ENCODE measurements around the gene CAMK1D.

CAMK1D gene

GRCh38 chr10:12633776-12634620 is 284.7 kb downstream of the CAMK1D start:
- DNase-seq: no peak

DNA sequence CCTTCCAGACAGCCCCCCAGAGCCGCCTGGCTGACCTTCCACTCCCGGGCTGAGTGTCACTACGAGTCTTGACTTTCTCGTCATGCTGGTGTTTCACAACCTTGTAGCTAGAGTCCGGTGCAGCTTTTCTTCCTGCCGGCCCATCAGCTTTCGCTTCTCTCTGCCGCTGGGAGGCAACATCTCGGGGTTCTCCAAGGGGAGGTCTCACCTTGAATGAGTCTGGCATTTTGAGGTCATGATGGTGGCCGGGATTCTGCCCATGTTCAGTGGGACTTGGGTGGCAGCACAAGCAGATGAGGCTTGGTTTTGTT is 285.2 kb downstream of the CAMK1D start:
- DNase-seq: no peak

- DNase-seq: no peak
Observed at GRCh38 chr10:12635127-12635541, 285.8 kb downstream of the CAMK1D start.

GRCh38 chr10:12636571-12636970 is 287.2 kb downstream of the CAMK1D start:
- no peak for DNase-seq

DNA sequence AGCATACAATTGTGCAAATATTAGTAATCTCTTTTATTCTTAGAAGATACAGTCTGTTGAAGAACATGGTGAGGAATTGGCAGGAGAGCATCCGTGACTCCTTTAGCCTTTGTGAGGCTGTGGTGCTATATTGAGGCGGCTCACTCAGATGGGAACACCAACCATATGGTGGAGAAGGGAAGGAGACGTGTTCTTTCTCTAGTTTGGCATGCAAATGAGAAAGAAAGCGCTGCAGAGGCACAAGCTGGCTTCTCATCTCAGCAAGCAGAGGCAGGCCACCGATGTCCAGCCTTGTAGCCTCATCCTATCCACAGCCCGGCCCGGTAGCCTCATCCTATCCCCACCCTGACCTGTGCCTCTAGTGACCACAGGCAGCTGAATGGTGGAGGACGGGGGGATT is 288.3 kb downstream of the CAMK1D start:
- DNase-seq: no peak

GRCh38 chr10:12638103-12638502 is 288.8 kb downstream of the CAMK1D start:
- DNase-seq: no peak

DNA sequence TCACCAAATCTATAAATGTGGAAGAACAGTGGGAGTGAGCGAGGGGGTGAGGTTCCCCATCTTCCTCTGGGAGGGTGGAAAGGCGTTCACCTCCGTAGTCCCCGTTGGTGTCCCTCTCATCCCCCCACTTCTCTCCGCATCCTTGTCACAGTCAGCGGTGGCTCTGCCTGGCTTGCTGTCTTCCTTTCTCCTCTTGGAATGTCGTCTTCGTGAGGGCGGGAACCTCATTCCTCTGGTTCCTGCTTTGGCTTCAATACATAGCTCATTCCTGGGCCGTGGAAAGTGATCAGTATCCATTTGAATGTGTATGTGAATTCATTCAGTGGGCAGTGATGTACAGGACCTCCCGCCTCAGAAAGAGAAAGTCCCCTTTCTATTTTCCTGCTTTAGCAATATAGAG is 289.4 kb downstream of the CAMK1D start:
- no peak for DNase-seq

GRCh38 chr10:12639996-12640944 is 290.9 kb downstream of the CAMK1D start:
- DNase-seq: no peak

DNA sequence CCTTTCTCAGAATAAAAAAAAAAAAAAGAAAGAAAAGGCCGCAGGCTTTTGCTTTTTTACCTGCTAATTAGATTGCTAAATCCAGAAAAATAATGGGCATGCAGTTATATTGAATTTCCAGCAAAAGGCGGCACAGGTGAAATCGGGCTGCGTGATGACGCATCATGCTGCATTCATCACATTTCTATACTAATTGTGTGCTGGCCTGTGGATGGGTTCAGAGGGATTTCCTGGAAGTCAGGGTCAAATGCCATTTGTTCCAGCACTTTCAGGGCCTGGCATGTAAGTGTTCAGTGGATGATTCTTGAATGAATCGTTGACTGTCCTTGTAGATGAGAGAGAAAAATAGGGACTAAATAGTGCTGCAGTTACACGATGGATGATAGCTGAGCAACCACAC is 292.7 kb downstream of the CAMK1D start:
- no peak for DNase-seq

DNA sequence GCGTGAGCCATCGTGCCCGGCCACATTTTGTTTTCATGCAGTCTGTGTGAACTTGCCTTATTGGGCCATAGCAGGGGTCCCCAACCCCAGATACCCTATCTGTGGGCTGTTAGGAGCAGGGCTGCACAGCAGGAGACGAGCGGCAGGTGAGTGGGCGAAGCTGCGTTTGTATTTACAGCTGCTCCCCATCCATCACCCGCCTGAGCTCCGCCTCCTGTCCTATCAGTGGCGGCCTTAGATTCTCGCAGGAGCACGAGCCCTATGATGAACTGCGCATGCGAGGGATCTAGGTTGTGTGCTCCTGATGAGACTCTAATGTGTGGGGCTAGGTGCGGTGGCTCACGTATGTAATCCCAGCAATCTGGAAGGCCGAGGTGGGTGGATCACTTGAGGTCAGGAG is 293.9 kb downstream of the CAMK1D start:
- no peak for DNase-seq

DNA sequence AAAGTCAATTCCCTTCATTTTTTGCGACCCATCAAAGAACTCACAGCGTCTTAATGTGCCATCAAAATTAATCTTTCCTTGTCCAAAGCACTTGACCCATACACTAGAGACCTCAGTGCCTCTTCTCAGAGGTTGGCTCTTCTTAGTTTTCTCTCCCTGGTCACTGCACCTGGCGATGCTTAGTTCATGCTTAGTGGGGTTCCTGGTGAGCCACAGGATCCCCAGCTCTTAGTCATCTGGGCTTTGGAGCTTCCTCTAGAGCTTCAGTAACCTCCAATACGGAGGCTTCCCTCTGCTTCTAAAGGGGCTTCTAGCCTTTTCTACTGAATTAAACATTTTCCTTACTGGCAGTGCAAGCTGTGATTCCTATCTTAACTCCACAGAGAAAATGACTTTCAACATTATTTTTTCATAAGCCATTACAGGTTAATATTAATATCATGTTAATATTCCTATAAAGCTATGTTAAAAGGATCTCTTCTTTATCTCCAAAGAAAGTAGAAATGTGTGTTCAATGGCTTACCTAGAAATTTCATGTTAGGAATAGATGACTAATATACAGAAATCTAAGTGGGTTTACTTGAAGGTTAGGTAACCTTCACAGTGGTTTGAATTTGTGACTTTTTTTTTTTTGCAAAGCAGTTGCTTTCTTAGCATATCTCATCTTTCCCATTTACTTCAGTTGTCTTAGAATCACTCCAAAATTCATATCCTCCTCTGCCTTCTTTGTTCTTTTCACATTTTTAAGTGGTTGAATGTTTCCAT is 295.2 kb downstream of the CAMK1D start:
- no peak for DNase-seq

DNA sequence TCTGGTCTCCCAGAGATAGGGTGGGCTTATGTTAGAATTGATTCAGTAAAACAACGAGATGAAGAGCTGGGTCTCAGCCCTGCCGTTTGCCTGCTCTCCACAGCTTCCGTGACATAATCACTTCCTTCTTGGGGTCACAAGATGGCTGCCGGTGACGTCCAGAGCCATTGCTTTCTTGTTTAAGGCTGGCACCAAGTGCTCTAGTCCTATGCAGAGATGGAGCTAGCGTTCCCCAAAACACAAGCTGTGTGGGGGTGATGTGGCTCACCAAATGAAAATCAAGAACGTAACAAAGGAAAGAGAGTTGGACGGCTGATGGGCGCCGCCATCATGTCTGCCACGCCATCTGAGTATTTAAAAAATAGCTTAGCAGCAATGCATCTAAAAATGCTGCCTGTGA is 296.1 kb downstream of the CAMK1D start:
- DNase-seq: no peak

- DNase-seq: no peak
Observed at GRCh38 chr10:12649012-12649584, 299.8 kb downstream of the CAMK1D start.

DNA sequence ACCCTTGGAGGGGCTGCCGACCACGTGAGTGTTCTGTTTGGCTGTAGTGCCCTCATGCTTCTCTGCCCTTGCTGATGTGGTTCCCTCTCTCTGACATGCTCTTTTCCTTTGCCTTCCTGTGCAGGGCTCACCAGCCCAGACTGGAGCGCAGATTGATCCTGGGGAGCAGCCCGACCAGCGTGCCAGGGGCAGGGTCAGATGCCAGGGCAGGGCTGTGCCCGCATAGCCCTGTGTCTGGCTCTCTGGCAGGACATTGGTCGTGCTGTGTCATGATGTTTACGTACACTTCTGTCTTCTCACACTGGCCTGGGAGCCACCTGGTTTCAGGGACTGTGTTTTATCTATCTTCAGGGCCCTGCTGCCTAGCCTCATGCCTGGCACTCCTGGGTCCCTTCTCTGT is 300.8 kb downstream of the CAMK1D start:
- no peak for DNase-seq

GRCh38 chr10:12650538-12651298 is 301.4 kb downstream of the CAMK1D start:
- DNase-seq: no peak

- DNase-seq: no peak
Observed at GRCh38 chr10:12655940-12656339, 306.6 kb downstream of the CAMK1D start.

DNA sequence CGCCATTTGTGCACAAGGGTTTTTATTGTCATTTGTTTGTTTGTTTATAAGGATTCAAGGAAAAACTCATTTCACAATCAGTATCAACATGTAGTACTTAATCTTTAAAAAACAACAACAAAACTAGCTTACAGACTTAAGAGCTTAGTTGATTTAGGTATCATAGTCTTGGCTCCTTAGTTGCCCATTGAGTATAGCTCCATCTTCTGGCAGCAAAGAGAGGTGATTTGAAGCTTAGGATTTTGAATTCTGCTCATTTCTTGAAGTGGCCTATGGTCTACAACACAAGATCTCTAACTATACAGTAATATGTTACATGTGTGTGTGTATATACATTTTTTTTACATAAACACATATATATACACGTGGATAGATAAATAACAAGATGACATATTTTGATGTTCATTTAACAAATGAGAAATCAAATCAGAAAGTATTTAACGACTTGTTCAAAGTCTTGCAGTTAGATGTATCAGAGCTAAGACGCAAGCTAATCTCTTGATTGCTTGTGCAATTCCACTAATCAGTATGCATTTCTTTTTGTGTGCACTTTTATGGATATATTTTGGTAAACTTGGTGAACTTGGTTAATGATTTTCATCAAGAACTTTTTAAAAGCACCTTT is 307.3 kb downstream of the CAMK1D start:
- peak; percentile 11 for DNase-seq

- no peak for DNase-seq
Observed at GRCh38 chr10:12657489-12657888, 308.1 kb downstream of the CAMK1D start.

DNA sequence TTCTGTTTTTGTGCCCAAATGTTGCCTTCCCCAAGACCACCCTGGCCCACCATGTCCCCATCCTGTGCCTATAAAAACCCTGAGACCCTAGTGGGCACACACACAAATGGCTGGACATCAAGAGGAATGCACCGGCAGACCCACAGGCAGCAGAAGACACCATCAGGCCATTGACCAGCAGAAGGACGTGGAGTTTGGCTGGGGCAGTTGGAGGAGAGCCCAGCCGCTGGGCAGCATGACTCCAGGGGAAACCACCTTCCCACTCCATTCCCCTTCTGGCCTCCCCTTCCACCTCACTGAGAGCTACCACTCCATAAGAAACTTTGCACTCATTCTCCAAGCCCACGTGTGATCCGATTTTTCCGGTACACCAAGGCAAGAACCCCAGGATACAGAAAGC is 309.2 kb downstream of the CAMK1D start:
- DNase-seq: no peak

- DNase-seq: no peak
Observed at GRCh38 chr10:12659706-12660105, 310.4 kb downstream of the CAMK1D start.

DNA sequence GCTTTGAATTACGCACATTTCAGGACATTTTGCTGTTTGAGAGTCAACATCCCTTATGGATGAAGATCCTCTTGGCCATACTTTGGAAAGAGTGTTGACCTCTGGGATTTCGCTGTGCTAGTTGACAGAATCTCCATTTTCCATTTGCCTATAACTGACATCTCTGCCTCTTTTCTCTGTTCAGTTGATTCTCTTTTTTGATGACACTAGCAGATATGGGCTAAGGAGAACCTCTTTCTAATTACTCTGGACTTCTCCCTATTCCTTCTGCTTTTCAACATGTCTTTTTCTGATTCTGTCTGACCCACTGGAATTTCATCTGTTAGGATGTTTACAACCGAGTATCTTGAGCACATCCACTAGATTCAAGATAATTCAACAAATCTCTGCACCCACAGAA is 311.5 kb downstream of the CAMK1D start:
- no peak for DNase-seq

DNA sequence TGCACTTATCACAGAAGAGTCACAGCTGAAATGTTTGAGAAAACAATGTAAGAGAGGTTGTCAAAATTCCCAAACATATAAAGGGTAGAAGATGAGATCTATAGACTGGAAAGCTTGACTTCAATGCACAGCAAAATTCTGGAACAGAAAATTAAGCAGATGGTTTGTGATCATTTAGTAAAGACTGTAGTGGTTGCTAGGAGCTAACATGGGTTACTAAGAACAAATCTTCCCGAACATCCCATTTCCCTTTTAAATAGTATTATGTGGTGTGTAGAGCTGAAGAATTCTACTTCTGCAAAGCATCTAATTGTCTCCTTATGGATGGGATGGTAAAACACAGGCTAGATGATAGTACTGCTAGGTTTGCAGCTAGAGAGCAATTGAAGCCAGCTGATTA is 312.3 kb downstream of the CAMK1D start:
- no peak for DNase-seq

All from amniotic stem cell (primary cell).